Fibroblast of the conjunctiva (primary cell): ENCODE results near the gene CDCA3.
"Not testable (repeated sequence)": the region's sequence is repeated elsewhere in the genome, so short reads cannot be mapped to it uniquely, and the experiment has no call there.

ENCODE experiments used
- DNase-seq: peaks from one replicate; pipeline ENCODE4 v3.0.0-alpha.2; 2010; ENCODE audit warnings: low read depth

Gene CDCA3

DNA sequence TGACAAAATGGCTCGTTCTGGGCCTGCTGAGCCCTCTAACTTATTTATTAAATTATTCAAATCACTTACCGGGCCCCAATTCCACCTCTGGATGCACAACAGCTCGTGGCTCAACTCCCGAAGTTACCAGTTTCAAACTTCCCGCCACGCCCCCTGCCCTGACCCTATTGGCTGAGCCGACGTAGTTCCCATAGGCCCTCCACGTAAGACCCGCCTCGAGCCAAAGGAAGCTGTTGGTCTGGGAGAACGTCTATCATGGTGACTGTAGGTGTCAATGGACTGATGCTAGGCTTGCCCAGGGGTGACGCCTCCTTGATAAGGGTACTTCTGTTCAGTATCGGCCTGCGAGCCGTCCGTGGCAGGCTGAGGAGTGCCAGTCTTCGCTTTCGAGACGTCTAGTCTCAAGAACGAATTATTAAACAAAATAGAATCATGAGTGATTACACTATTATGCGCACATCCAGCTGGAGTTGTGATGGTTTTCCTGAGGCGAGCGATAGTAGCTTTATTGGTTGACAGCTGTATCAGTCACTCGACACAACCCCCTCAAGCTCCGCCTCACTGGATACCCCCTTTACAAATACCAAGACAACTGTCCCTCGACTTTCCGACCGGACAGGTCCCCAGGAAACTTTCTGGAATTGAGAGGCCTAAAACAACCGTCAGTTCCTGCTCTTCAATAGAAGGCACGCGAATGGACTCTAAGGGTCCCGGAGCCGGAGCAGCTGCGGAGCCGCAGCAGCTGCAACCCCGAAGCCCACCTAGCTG is at the start of gene CDCA3:
CDCA3 (minus strand) TSS at position 134 of the 768 bp plus-strand sequence. CDS start 334 bp downstream, outside the sequence.
- DNase-seq, result peak; percentile 99

DNA sequence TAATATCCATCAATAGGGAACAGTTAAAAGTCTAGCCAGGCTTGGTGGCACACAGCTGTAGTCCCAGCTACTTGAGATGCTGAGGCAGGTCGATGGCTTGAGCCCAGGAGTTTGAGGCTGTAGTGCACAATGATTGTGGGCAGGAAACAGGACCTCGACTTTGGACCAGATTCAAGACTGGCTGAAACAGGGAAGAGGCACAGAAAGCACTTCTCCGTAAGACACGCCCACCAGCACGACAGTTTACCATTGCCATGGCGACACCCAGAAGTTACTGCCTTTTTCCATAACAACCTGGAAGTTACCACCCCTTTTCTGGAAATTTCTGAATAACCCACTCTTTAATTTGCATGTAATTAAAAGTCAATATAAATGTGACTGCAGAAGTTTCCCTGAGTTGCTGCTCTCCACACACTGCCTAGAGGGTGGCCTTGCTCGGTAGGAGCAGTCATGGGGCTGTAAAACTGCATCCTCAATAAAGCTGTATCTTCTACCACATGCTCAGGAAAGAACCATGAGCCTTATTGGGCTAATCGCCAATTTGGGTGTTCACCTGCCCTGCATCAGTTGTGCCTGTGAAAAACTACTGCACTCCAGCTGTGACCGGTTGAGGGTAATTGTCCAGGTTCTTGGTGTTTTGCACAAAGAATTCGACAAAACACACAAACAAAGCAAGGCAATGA is 48.9 kb upstream of the CDCA3 start:
- DNase-seq, result no peak

DNA sequence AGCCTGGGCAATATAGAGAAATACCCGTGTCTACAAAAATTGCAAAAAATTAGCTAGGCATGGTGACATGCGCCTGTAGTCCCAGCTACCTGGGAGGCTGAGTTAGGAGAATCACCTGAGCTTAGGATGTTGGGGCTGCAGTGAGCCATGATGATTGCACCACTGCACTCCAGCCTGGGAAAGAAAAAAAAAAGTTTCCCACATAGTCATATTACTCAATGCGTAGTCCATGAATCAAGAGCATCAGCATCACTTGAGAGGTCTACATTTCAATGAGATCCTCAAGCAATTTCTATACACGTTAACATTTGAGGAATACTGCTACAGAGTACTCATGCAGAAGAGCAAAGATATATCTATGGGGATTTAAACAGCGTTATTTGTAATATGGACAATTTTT is 48.3 kb upstream of the CDCA3 start:
- no peak for DNase-seq

DNA sequence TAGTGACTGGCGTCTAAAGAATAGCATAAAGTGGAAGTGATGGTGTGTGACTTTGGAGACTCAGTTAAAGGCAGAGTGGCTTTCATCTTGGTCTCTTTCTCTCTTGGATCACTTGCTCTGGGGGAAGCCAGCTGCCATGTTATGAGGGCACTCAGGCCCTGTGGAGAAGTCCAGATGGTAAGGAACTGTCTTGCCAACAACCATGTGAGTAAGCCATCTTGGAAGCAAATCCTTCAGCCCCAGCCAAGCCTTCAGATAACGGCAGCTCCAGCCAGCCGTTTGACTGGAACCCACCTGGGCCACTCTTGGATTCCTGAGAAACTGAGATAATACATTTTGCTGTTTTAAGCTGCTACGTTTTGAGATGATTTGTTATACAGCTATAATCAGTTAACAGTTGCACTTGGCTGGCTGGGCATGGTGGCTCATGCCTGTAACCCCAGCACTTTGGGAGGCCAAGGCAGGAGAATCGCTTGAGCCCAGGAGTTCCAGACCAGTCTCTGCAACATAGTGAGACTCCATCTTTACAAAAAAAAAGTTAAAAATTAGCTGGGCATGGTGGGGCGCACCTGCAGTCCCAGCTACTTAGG is 45.9 kb upstream of the CDCA3 start:
- DNase-seq, result no peak

GRCh38 chr12:6894321-6894720 is 43.2 kb upstream of the CDCA3 start:
- no peak for DNase-seq

DNA sequence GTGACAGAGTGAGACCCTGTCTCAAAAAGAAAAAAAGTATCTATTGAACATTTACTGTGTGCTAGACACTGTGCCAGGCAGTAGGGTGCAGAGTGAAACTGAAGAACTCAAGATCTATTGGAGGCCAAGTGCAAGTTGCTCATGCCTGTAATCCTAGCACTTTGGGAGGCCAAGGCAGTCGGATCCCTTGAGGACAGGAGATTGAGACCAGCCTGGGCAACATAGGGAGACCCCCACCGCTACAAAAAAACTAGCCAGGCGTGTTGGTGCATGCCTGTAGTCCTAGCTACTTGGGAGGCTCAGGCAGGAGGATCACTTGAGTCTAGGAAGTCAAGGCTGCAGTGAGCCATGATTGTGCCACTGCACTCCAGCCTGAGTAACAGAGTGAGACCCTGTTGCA is 41.6 kb upstream of the CDCA3 start:
- not testable (repeated sequence) for DNase-seq

GRCh38 chr12:6891646-6892001 is 40.5 kb upstream of the CDCA3 start:
- no peak for DNase-seq

- DNase-seq, result peak; percentile 94
These were observed 39.9 kb upstream of the CDCA3 start for GRCh38 chr12:6890789-6891645.

GRCh38 chr12:6889775-6890573 is 38.9 kb upstream of the CDCA3 start:
- not testable (repeated sequence) for DNase-seq

DNA sequence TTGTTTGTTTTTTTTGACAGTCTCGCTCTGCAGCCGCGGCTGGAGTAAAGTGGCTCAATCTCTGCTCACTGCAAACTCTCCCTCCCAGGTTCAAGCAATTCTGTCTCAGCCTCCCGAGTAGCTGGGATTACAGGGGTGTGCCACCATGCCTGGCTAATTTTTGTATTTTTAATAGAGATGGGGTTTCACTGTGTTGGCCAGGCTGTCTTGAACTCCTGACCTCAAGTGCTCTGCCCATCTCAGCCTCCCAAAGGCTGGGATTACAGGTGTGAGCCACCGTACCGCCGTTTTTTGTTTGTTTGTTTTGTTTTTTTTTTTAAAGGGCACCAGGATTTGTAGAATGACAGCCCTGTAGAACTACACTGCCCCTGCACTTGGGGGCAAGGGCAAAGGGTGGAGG is 37.7 kb upstream of the CDCA3 start:
- not testable (repeated sequence) for DNase-seq

GRCh38 chr12:6888360-6888759 is 37.3 kb upstream of the CDCA3 start:
- no peak for DNase-seq

- no peak for DNase-seq
These were observed 36.4 kb upstream of the CDCA3 start for GRCh38 chr12:6887460-6887859.

GRCh38 chr12:6886206-6886999 is 35.3 kb upstream of the CDCA3 start:
- DNase-seq, result not testable (repeated sequence)

DNA sequence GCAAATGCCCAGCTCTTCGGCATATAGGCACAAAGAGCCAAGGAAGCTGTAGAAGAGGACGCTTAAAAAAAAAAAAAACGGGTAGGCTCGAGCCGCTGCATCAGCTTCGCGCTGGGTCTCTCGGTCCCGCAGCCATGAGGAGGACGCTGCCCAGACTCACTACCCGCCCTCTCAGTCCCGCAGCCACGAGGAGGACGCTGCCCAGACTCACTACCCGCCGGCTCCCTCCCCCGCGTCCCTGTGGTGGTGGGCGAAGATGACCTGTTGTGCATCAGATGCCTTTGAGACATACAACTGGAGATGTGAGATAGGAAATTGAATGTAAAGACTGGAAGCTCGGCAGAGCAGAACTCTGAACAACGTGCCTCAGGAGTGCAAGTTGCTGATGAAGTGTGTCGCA is 33.5 kb upstream of the CDCA3 start:
- no peak for DNase-seq

DNA sequence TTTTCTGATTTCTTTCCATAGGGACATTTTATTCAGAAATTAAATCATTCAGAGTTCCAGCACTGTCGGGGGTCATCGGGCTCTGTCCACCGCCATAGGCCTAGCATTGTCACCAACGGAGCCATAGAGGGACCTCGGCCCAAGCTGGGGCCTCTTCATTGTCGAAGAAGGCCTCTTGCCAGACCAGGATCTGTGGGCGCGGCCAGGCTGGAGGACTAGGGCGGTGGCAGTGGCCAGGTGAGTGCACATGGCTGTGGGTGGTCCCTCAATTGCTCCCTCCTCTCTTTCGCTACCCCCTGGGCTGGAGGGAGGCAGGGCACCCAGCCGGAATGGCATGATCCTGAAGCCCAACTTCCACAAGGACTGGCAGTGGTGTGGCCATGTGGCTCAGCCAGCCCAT is 32.6 kb upstream of the CDCA3 start:
- no peak for DNase-seq

- DNase-seq, result no peak
These were observed 32.2 kb upstream of the CDCA3 start for GRCh38 chr12:6883252-6883651.

DNA sequence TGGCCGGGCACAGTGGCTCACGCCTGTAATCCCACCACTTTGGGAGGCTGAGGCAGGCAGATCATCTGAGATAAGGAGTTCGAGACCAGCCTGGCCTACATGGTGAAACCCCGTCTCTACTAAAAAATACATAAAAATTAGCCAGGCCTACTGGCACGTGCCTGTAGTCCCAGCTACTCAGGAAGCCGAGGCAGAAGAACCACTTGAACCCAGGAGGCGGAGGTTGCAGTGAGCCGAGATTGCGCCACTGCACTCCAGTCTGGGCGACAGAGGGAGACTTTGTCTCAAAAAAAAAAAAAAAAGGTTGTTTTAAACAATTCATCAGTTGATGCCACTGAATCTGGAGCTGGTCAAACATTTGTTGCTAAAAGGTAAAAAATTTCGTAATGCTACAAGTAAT is 28.7 kb upstream of the CDCA3 start:
- DNase-seq, result not testable (repeated sequence)

- not testable (repeated sequence) for DNase-seq
These were observed 22.9 kb upstream of the CDCA3 start for GRCh38 chr12:6874015-6874368.

DNA sequence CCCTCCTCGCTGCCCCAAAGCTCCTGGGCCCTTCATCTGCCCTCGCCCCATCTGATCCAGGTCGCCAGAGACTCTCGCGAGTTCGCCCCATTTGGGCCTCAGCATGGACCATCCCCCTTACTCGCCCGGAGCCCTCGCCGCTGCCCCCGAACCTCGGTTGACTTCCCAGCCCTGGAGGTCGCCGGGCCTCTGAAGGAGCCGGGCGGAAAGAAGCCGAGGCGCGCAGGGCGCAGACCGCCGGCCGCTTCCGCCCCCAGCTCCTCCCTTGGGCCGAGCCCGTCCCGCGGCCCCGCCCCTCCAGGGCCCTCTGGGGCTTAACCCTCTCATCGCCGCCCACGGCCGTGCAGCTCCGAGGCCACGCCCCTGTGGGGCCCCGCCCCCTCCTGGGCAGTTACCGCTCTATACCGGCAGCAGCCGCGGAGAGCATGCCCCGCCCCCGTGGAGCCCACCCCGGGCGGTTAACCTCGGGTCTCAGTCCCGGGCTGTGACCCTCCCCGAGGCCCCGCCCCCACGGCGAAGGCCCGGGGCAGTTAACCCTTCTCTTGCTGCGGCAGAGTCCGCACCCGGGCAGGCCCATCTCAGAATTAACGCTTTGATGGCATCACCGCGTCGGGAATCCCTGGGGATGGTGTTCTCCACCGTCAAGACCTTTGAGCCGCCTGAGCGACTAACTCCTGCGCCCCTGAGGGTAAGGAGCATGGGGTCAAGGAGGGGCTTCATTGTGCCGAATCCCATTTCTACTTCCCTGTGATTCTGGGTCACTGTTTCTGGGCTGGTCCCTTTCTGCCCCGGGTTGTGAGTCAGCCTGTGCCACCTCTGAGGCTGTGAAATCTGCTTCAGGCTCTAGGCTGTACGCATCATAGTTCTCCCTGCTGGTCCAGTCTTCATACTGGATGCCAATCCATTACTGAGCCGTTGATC is 22.3 kb upstream of the CDCA3 start, which contains the start of gene SPSB2:
SPSB2 (minus strand) TSS at position 210 of the 921 bp plus-strand sequence. CDS start 402 bp downstream, outside the sequence.
- peak; percentile 91 for DNase-seq
